Endothelial cell of umbilical vein (primary cell): Measurements from ENCODE around the gene PARP8. TPM values are rescaled to one million over a fixed set of nuclear protein-coding genes. Genes with fewer than 3 reads are reported as not detected.

ENCODE experiments used
- BruUV-seq: library from RNA; stranded (reverse); fragments of 400-500 nt; replicated peaks from 2 replicates; lab custom pipeline; 2021; lab: Mats Ljungman, UMichigan
- CTCF ChIA-PET: fragments of 300-600, 350-600 bp; sonication (Branson Sonifier 250); formaldehyde crosslinking; loops from one replicate; lab custom pipeline; 2021; ENCODE audit warnings: antibody characterized with exemption, inconsistent platforms; lab: Charles Lee
- POLR2A ChIA-PET: fragments of 300-600, 350-600 bp; sonication (Branson Sonifier 250); formaldehyde crosslinking; loops from one replicate; lab custom pipeline; 2021; ENCODE audit warnings: antibody characterized with exemption, inconsistent platforms; lab: Charles Lee
- DNase-seq: peaks from one replicate; pipeline ENCODE4 v3.0.0-alpha.2; 2011; ENCODE audit warnings: low read depth, low spot score
- FAIRE-seq: peaks from 2 replicates; lab custom pipeline; 2011; peaks lifted over from hg19 to GRCh38; lab: Jason Lieb, UNC
- H2AFZ ChIP-seq: 2 replicates; pipeline ENCODE4 v1.6.0; 2012; ENCODE audit warnings: low read depth, low read length, control low read depth, inconsistent platforms
- H3K27ac ChIP-seq: 2 replicates; pipeline ENCODE4 v1.5.1; 2011; ENCODE audit warnings: low read depth, mild to moderate bottlenecking, control low read depth, low read length, moderate library complexity; ENCODE audit not compliant: insufficient read depth
- H3K27me3 ChIP-seq, 2 experiments: 2 replicates each; pipeline versions ENCODE4 v1.6.0 to v1.6.1; 2011; ENCODE audit warnings: low read length in 2 of 2, mixed read lengths in 1 of 2; ENCODE audit not compliant: control insufficient read depth in 2 of 2, insufficient read depth in 2 of 2
- H3K36me3 ChIP-seq, 2 experiments: 2 replicates in 1 of 2; 3 replicates in 1 of 2; pipeline ENCODE4 v1.5.1; 2011; ENCODE audit warnings: low read length in 2 of 2, mild to moderate bottlenecking in 1 of 2, moderate library complexity in 1 of 2; ENCODE audit not compliant: control insufficient read depth in 2 of 2, insufficient read depth in 2 of 2; ENCODE audit errors: extremely low read depth in 1 of 2
- H3K4me1 ChIP-seq: 3 replicates; pipeline ENCODE4 v1.5.1; 2011; ENCODE audit warnings: mild to moderate bottlenecking, low read length; ENCODE audit not compliant: control insufficient read depth, insufficient read depth; ENCODE audit errors: extremely low read depth
- H3K4me2 ChIP-seq: 2 replicates; pipeline ENCODE4 v1.6.1; 2011; ENCODE audit warnings: low read length, control low read depth, mixed read lengths; ENCODE audit not compliant: insufficient read depth
- H3K4me3 ChIP-seq, 3 experiments: fragments of 200-600 bp in 1 of 3; sonication (generic), shearing (Covaris generic) in 1 of 3; replicated peaks in 1 of 3; 2 replicates each; pipeline ENCODE4 v1.5.1; 2011 to 2016; ENCODE audit warnings: control low read depth in 3 of 3, low read length in 3 of 3, mild to moderate bottlenecking in 2 of 3, inconsistent platforms in 1 of 3, low read depth in 1 of 3, moderate library complexity in 1 of 3; ENCODE audit not compliant: insufficient read depth in 1 of 3
- H3K79me2 ChIP-seq: 2 replicates; pipeline ENCODE4 v1.6.0; 2012; ENCODE audit warnings: low read length, inconsistent platforms; ENCODE audit not compliant: control insufficient read depth, insufficient read depth
- H3K9ac ChIP-seq: replicated peaks from 2 replicates; pipeline ENCODE3; 2011; ENCODE audit warnings: low read length, control low read depth; ENCODE audit not compliant: insufficient read depth; ENCODE audit errors: extremely low read depth
- H3K9me1 ChIP-seq: replicated peaks from 3 replicates; pipeline ENCODE4 v1.6.0; 2011; ENCODE audit warnings: mild to moderate bottlenecking, low read length; ENCODE audit not compliant: control insufficient read depth, insufficient read depth; ENCODE audit errors: extremely low read depth
- H3K9me3 ChIP-seq: replicated peaks from 2 replicates; pipeline ENCODE4 v1.5.1; 2012; ENCODE audit warnings: low read length, inconsistent platforms; ENCODE audit not compliant: control insufficient read depth, insufficient read depth
- H4K20me1 ChIP-seq: replicated peaks from 2 replicates; pipeline ENCODE3; 2011; ENCODE audit warnings: mild to moderate bottlenecking, low read length; ENCODE audit not compliant: control insufficient read depth, insufficient read depth; ENCODE audit errors: extremely low read depth
- CTCF ChIP-seq, 2 donors: IDR thresholded peaks; 1 replicate in 1 of 2; 2 replicates in 1 of 2; pipeline ENCODE4 v1.5.1; 2011; ENCODE audit warnings: low read length in 2 of 2, mild to moderate bottlenecking in 2 of 2, moderate library complexity in 2 of 2, control low read depth in 1 of 2, inconsistent platforms in 1 of 2, low read depth in 1 of 2; ENCODE audit not compliant: insufficient read depth in 1 of 2; ENCODE audit errors: extremely low read depth in 1 of 2
- EZH2 ChIP-seq: IDR thresholded peaks from 2 replicates; pipeline ENCODE4 v1.6.1; 2012; ENCODE audit warnings: borderline replicate concordance, low read depth, mild to moderate bottlenecking, moderate library complexity, low read length, inconsistent platforms; ENCODE audit not compliant: severe bottlenecking
- FOS ChIP-seq: IDR thresholded peaks from 2 replicates; pipeline ENCODE4 v1.6.1; 2011; ENCODE audit warnings: mild to moderate bottlenecking, low read length, moderate library complexity, borderline replicate concordance; ENCODE audit not compliant: insufficient read depth
- GATA2 ChIP-seq: IDR thresholded peaks from 2 replicates; pipeline ENCODE4 v1.7.0; 2011; ENCODE audit warnings: low read depth, mild to moderate bottlenecking, moderate library complexity, mixed read lengths, low read length; ENCODE audit not compliant: insufficient read length, insufficient read depth
- JUN ChIP-seq: IDR thresholded peaks from 2 replicates; pipeline ENCODE4 v1.6.1; 2011; ENCODE audit warnings: borderline replicate concordance, low read depth; ENCODE audit not compliant: insufficient read length, insufficient read depth
- MYC ChIP-seq: IDR thresholded peaks from one replicate; pipeline ENCODE4 v1.6.1; 2011; ENCODE audit warnings: mild to moderate bottlenecking, low read depth, low read length
- POLR2A ChIP-seq: IDR thresholded peaks from 2 replicates; pipeline ENCODE4 v1.6.1; 2012; ENCODE audit warnings: low read depth, mild to moderate bottlenecking, control low read depth, low read length
- POLR2AphosphoS5 ChIP-seq: IDR thresholded peaks from 2 replicates; pipeline ENCODE4 v1.6.1; 2012; ENCODE audit warnings: low read depth, mild to moderate bottlenecking, control low read depth, low read length, moderate library complexity; ENCODE audit not compliant: insufficient read depth
- dilution Hi-C: fragments of 300-500 bp; cut with MboI; formaldehyde crosslinking; loops from one replicate; pipeline ENCODE4 v1.15.0; 2019; ENCODE audit warnings: low sequenced_read_pairs; ENCODE audit not compliant: extremely low pct_ligation_motif_present
- intact Hi-C: fragments of 100-400 bp; cut with micrococcal nuclease; formaldehyde crosslinking; loops from one replicate; pipeline ENCODE4 v1.10.0; 2022
- polyA plus RNA-seq, 4 experiments: library from polyadenylated mRNA; depleted of rRNA in 3 of 4; stranded (reverse) in 3 of 4; unstranded in 1 of 4; fragments of >200 nt; gene quantifications; 2 replicates each; pipeline versions ENCODE4 v1.2.1 to v1.2.3, GENCODE V29; 2011 to 2012; ENCODE audit warnings: missing spikeins in 1 of 4
- total RNA-seq: library from RNA; stranded (reverse); gene quantifications from 2 replicates; pipeline ENCODE4 v1.2.3, GENCODE V29; 2021
- TF ChIP-seq, protein P1 (sequence below): IDR thresholded peaks from 2 replicates; pipeline ENCODE4 v1.6.1; 2011; ENCODE audit not compliant: insufficient read depth, insufficient read length

PARP8 gene
- total and polyA plus RNA-seq, 2 donors (not counting 3 experiments of a cell fraction or from before 2014, with no cell fraction given): 0.03 to 0.60 TPM

DNA sequence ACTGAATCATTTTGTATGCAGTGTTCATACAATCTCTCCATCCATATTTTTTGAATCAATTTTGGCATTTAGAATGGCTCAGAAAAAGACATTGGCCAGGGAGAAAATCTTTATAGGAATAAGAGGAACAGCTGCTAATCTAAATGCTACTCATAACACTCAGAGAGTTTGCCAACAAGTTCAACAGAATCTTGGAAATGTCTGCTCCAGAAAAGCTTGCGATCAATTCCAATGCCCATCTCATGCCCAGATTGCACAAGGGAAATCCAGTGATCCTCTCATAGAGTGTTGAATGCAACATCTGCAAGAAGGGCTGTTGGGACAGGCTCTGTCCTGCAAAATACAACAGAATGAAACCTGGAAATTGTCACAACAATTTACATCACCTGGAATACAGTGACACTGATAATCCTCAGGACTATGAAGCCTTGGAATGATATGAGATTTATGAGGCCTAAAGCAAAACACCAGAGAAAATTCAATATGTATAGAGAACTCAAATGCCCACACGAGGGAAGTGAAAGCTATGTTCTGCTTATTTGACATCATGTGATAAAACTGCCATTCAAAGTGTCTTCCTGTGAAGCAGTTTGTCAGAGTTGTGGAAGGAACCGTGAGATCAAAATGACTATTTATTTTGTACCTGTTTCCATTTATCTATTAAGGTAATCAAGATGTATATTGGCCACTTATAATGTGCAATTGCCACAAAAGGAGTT is 190.1 kb downstream of the PARP8 start:
- ChIA-PET CTCF (no interaction called here), POLR2A (no interaction called here)
- intact Hi-C loops: no loop called here
- Histone ChIP-seq H3K9me3 (peaks cover 2% of the 10 kb centered on the region), H3K4me3 (no peak overlapping the region), H3K79me2 (no peaks in the 10 kb centered on the region), H3K36me3 (no peaks in the 10 kb centered on the region), H3K27me3 (no peaks in the 10 kb centered on the region), H2AFZ (no peak overlapping the region), H4K20me1 (no peaks in the 10 kb centered on the region), H3K4me2 (no peak overlapping the region), H3K9ac (no peak overlapping the region), H3K4me1 (no peaks in the 10 kb centered on the region), H3K9me1 (no peaks in the 10 kb centered on the region), H3K27ac (no peak overlapping the region)
- FAIRE-seq (no peak), DNase-seq (no peak)
- dilution Hi-C loops: no loop called here
- no TSS peak for BruUV-seq
- TF ChIP-seq MYC: no peak
- no peak for TF ChIP-seq CTCF (IDR thresholded peaks at IDR 0.05; ENCODE audit: extremely low read depth in 1 of 2, insufficient read depth in 1 of 2, low read depth in 1 of 2, low read length in 2 of 2)

- Histone ChIP-seq H3K36me3 (no peaks in the 10 kb centered on the region), H3K4me2 (no peak overlapping the region), H2AFZ (no peak overlapping the region), H3K27me3 (no peaks in the 10 kb centered on the region), H3K9me1 (no peaks in the 10 kb centered on the region), H3K79me2 (no peaks in the 10 kb centered on the region), H3K9me3 (peaks cover 12% of the 10 kb centered on the region), H3K4me3 (no peak overlapping the region), H4K20me1 (no peaks in the 10 kb centered on the region), H3K9ac (no peak overlapping the region), H3K4me1 (no peaks in the 10 kb centered on the region), H3K27ac (no peak overlapping the region)
- TF ChIP-seq POLR2AphosphoS5: no peak
- TF ChIP-seq, protein P1, sequence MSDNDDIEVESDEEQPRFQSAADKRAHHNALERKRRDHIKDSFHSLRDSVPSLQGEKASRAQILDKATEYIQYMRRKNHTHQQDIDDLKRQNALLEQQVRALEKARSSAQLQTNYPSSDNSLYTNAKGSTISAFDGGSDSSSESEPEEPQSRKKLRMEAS: no peak
- TF ChIP-seq GATA2: no peak
- TF ChIP-seq CTCF (IDR thresholded peaks at IDR 0.05; ENCODE audit: extremely low read depth in 1 of 2, insufficient read depth in 1 of 2, low read depth in 1 of 2, low read length in 2 of 2): no peak
- no peak for TF ChIP-seq EZH2
- no peak for TF ChIP-seq JUN
- TF ChIP-seq MYC: no peak
- no peak for TF ChIP-seq POLR2A
- TF ChIP-seq FOS: no peak
- CTCF ChIA-PET: no interaction called here
- intact Hi-C loops (no loop called here), dilution Hi-C loops (no loop called here)
- BruUV-seq: no TSS peak
- FAIRE-seq (no peak), DNase-seq (peak; percentile 4)
- POLR2A ChIA-PET: no interaction called here
These were observed 197.2 kb downstream of the PARP8 start for GRCh38 chr5:50863534-50864170.
